ENCODE results near the gene CNGB1. TPM values are rescaled to one million over a fixed set of nuclear protein-coding genes. Genes with fewer than 3 reads are reported as not detected.

The CNGB1 gene
- total RNA-seq, 1 experiment from 2014 or later: not detected

GRCh38 chr16:57834936-57835335 lies 136.0 kb downstream of the CNGB1 start (continued):
- TF ChIP-seq FOXP4 (CRISPR knock-in tag; IDR thresholded peaks at IDR 0.05): no peak
- TF ChIP-seq TP53 (CRISPR knock-in tag; IDR thresholded peaks at IDR 0.05): no peak
- TF ChIP-seq E2F1 (CRISPR knock-in tag; IDR thresholded peaks at IDR 0.05): no peak

Other genes with a start within 250 kb of the CNGB1 start
- 38.7 to 60.4 TPM (median 41.0 TPM) in 3 replicates for gene KATNB1, start 235.4 kb downstream of the CNGB1 start, total RNA-seq (2021)
- 9.2 to 11.6 TPM (median 10.0 TPM) in 3 replicates for gene KIFC3, start 168.6 kb downstream of the CNGB1 start, total RNA-seq (2021)
- 4.6 to 5.5 TPM (median 5.3 TPM) in 3 replicates for gene ZNF319, start 29.5 kb upstream of the CNGB1 start, total RNA-seq (2021)
- gene USB1, start 30.3 kb upstream of the CNGB1 start, total RNA-seq (2021): 67.1 to 75.2 TPM (median 69.6 TPM) in 3 replicates
- 55.5 to 60.7 TPM (median 58.2 TPM) in 3 replicates for gene MMP15, start 54.6 kb upstream of the CNGB1 start, total RNA-seq (2021)
- 41.9 to 46.9 TPM (median 42.4 TPM) in 3 replicates for gene CFAP20, start 158.3 kb upstream of the CNGB1 start, total RNA-seq (2021)
- gene CSNK2A2, start 227.0 kb upstream of the CNGB1 start, total RNA-seq (2021): 113 to 118 TPM (median 114 TPM) in 3 replicates

All from WTC11 (cell line).